CD4-positive, alpha-beta T cell treated with Interleukin-12 subunit alpha and Interleukin-12 subunit beta, for 1 hour (primary cell): ENCODE measurements around the gene PKMYT1.
A peak's percentile ranks its signal among the peaks of the same experiment; 100 is the strongest.

Source experiments
- DNase-seq: peaks from one replicate; pipeline ENCODE4 v3.0.0-alpha.2; 2020

PKMYT1 gene

GRCh38 chr16:2980227-2981176 lies at the start of gene PKMYT1:
TSS of gene PKMYT1 (minus strand) at chr16:2980446. CDS start at chr16:2979657, 789 bp downstream.
- DNase-seq, result peak; percentile 95

DNA sequence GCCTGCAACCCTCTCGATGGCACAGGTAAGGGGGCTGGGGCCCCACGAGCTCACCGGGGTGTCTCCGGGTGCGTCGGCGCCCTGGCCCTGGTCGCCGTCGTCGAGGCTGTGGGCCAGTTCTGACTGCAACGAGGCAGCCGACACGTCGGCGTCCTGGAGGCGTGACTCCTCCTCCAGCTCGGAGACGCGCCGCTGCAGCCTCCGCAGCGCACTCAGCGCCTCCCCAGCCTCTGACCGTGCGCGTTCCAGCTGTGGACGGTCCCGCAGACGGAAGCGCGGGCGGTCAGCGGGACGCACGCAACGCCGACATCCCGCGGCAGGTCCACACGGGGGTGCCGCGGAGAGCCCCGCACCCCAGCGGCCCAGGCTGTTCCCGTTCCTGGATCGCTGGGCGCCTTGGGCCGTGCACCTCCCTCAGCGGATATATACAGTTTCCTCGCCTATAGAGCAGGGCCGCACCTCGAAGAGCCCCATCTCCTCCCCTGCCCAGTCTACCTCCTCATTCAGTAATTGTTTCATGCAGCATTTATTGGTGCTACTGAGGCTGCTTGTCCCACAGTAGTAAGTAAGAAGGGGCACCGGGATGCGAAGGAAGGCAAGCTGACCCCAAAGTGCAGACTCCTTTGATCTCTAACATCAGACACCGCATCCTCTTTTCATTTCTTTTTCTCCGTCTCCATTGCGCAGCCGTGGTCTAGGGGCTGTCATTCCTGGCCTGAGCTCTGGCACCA lies 49.4 kb upstream of the PKMYT1 start:
- DNase-seq, result peak; percentile 47

- DNase-seq, result no peak
Measured at GRCh38 chr16:3028716-3029319, 48.6 kb upstream of the PKMYT1 start.

GRCh38 chr16:3027983-3028715 lies 47.9 kb upstream of the PKMYT1 start:
- peak; percentile 91 for DNase-seq

DNA sequence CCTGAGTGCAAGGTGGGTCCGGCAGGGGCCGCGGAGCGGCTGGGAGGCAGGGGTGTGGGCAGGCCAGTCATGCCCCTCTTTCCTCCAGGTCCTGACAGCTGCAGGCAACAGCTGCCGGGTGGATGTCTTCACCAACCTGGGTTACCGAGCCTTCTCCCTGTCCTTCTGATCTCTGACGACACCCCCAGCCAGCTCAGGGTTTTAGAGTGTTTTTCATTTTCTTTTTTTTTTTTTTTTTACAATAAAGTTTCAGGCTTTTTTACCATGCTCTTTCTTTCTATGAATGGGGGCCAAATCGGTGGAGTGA lies 47.2 kb upstream of the PKMYT1 start:
- DNase-seq, result no peak

DNA sequence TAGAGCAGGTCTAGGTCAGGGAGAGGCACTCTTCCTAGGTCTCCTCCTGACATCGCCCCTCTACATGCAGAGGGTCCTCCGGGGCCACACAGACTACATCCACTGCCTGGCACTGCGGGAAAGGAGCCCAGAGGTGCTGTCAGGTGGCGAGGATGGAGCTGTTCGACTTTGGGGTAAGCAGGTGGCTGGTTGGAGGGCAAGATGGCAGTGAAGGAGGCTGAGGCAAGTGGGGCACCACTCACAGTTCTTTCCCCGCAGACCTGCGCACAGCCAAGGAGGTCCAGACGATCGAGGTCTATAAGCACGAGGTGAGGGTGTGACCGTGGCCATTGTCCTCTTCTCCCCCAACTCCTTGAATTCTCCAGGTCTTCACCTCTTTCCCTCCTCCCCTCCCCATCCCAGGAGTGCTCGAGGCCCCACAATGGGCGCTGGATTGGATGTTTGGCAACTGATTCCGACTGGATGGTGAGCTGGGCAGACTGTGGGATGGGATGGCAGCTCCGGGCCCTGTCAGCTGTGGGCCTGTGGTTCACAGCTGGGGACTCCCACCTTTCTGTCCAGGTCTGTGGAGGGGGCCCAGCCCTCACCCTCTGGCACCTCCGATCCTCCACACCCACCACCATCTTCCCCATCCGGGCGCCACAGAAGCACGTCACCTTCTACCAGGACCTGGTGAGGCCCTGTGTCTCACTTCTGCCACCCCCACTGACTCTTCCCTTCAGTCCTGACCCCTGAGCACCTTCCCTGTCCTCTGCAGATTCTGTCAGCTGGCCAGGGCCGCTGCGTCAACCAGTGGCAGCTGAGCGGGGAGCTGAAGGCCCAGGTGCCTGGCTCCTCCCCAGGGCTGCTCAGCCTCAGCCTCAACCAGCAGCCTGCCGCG lies 46.6 kb upstream of the PKMYT1 start:
- no peak for DNase-seq

DNA sequence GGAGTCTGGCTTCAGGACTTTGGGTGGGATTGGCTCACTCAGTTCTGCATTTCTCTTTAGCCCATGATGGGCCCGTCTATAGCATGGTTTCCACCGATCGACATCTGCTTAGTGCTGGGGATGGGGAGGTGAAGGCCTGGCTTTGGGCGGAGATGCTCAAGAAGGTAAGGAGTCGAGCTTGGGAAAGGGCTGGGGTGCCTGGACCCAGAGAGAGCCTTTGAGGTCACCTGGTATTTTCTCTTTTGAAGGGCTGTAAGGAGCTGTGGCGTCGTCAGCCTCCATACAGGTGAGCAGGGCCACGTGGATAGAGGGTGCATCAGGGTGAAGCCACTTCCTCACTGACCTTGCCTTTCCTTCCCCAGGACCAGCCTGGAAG lies 45.7 kb upstream of the PKMYT1 start:
- no peak for DNase-seq

- no peak for DNase-seq
Measured at GRCh38 chr16:3025032-3026002, 45.1 kb upstream of the PKMYT1 start.

- DNase-seq, result peak; percentile 96
Measured at GRCh38 chr16:3023669-3024478, 43.6 kb upstream of the PKMYT1 start, which contains the start of the genes HCFC1R1 and THOC6. TSS of gene HCFC1R1 (minus strand) at chr16:3023942. CDS start at chr16:3023941, 1 bp downstream. TSS of gene THOC6 (plus strand) at chr16:3024035. CDS start at chr16:3024327, 292 bp downstream.

GRCh38 chr16:3023415-3023668 lies 43.1 kb upstream of the PKMYT1 start:
- DNase-seq, result no peak

GRCh38 chr16:3022684-3023414 lies 42.6 kb upstream of the PKMYT1 start:
- DNase-seq, result no peak

- DNase-seq, result peak; percentile 71
Measured at GRCh38 chr16:3022208-3022683, 42.0 kb upstream of the PKMYT1 start.

GRCh38 chr16:3021449-3022207 lies 41.4 kb upstream of the PKMYT1 start:
- DNase-seq, result peak; percentile 66

GRCh38 chr16:3020604-3021448 lies 40.6 kb upstream of the PKMYT1 start:
- peak; percentile 74 for DNase-seq

DNA sequence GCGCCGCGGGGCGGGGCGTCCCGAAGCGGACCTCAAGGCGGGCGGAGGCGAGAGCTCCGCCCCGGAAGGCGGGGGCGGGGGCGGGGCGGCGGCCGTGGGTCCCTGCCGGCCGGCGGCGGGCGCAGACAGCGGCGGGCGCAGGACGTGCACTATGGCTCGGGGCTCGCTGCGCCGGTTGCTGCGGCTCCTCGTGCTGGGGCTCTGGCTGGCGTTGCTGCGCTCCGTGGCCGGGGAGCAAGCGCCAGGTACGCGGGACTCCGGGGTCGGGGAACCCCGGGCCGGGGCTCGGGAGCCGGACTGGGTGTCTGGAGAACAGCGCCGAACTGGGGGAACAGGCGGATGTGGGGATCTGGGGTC lies 40.0 kb upstream of the PKMYT1 start, which contains the start of gene TNFRSF12A:
TSS of gene TNFRSF12A (plus strand) at position 122 of the 357 bp plus-strand sequence. CDS start at position 152, 30 bp downstream.
- peak; percentile 79 for DNase-seq

- no peak for DNase-seq
Measured at GRCh38 chr16:3019594-3020246, 39.5 kb upstream of the PKMYT1 start.
